DND-41 (cell line): ENCODE data around the gene SLC25A27.

ENCODE experiments used
- CTCF ChIP-seq: IDR thresholded peaks from 2 replicates; pipeline ENCODE4 v1.5.1; 2012; ENCODE audit warnings: borderline replicate concordance, low read length, moderate library complexity, mild to moderate bottlenecking; ENCODE audit not compliant: poor library complexity, severe bottlenecking; ENCODE audit errors: extremely low read depth
- EZH2 ChIP-seq: IDR thresholded peaks from 3 replicates; pipeline ENCODE4 v1.6.1; 2012; ENCODE audit warnings: borderline replicate concordance, low read depth, mild to moderate bottlenecking, moderate library complexity, low read length, inconsistent platforms; ENCODE audit not compliant: severe bottlenecking

GRCh38 chr6:46651816-46652215, 959 bp upstream of the SLC25A27 start:
- TF ChIP-seq CTCF (no peak), EZH2 (no peak)
